ENCODE data around the gene PEX16. TPM values are rescaled to one million over a fixed set of nuclear protein-coding genes. Genes with fewer than 3 reads are reported as not detected.

PEX16 gene
- polyA plus RNA-seq, 1 experiment = 16.0 TPM

GRCh38 chr11:45929486-45930030, 11.9 kb upstream of the PEX16 start:
- CTCF ChIA-PET = interaction anchor here (1.4 kb wide), 1 partner anchor 56 kb away, joined by 3 read pairs; no protein-coding TSS in a partner anchor
- DNase-seq (ENCODE audit: low read depth, low spot score) = no peak

DNA sequence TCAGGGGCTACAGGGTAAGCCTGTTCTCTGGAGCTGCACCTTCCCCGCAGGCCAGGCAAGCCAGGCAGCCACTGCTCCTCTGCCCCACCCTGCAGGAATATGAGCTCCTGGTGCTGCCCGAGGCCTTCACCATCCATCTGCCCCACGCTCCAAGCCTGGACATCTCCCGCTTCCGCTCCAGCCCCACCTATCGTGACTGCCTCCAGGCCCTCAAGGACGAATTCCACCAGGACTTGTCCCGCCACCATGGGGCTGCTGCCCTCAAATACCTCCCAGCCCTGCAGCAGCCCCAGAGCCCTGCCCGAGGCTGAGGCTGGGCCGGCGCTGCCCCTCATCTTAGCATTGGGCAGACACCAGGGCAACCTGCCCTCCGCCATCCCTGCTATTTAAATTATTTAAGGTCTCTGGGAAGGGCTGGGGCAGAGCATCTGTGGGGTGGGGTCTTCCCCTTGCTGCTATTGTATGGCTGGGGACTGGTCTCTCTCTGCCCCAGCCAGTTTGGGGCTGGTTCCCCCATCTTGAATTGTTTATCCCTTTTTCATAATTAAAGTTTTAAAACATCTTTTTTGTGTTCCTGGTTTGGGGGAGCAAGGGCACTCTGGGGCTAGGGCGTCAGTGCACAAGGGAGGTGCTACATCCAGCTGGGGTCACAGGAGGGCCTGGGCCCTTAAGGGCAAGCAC, 11.0 kb upstream of the PEX16 start:
- no peaks in the 10 kb centered on the region; the same call in 1 of the 2 replicates for H3K9me3 ChIP-seq (ENCODE audit: control insufficient read depth, insufficient read depth, low read length)
- ChIA-PET POLR2A (no interaction called here), CTCF (interaction anchor here (2.1 kb wide), 1 partner anchor 36 kb away, joined by 6 read pairs; no protein-coding TSS in a partner anchor)
- TF ChIP-seq CTCF (IDR thresholded peaks at IDR 0.05; ENCODE audit: low read depth, low read length) = no peak
- no peak overlapping the region for H3K4me3 ChIP-seq (ENCODE audit: low read depth, low read length)
- peaks cover 24% of the 10 kb centered on the region for H3K27me3 ChIP-seq (ENCODE audit: control insufficient read depth, insufficient read depth, low read length)
- no peak overlapping the region for H3K27ac ChIP-seq (ENCODE audit: low read depth, low read length)
- DNase-seq (ENCODE audit: low read depth, low spot score) = no peak

More at GRCh38 chr11:45929486-45930030, 11.9 kb upstream of the PEX16 start:
- TF ChIP-seq CTCF (IDR thresholded peaks at IDR 0.05; ENCODE audit: low read depth, low read length) = no peak
- Histone ChIP-seq H3K4me3 (ENCODE audit: low read depth, low read length) (no peak overlapping the region), H3K9me3 (ENCODE audit: control insufficient read depth, insufficient read depth, low read length) (no peaks in the 10 kb centered on the region; the same call in 1 of the 2 replicates), H3K27ac (ENCODE audit: low read depth, low read length) (no peak overlapping the region), H3K27me3 (ENCODE audit: control insufficient read depth, insufficient read depth, low read length) (peaks cover 17% of the 10 kb centered on the region)
- POLR2A ChIA-PET = no interaction called here

DNA sequence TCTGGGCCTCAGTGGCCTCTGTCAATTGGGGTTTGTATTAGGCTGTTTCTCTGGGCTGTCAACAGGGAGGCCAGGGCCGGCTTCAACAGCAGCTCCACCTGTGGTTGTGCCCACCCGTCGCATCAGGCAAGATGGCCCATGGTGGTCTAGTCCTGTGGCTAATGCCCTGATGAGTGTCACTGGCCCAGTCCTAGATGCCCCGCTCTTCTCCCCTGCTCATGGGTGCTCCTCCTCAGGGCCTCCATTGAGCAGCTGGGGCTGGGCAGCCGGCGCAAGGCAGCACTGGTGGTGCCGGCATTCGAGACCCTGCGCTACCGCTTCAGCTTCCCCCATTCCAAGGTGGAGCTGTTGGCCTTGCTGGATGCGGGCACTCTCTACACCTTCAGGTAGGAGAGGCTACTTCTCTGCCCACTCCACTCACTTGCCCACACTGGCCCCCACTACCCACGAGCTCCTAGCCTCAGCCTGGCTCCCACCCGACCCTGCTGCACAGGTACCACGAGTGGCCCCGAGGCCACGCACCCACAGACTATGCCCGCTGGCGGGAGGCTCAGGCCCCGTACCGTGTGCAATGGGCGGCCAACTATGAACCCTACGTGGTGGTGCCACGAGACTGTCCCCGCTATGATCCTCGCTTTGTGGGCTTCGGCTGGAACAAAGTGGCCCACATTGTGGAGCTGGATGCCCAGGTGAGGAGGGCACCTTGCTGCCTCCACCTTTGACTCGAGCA, 10.2 kb upstream of the PEX16 start:
- DNase-seq (ENCODE audit: low read depth, low spot score) = no peak
- TF ChIP-seq CTCF (IDR thresholded peaks at IDR 0.05; ENCODE audit: low read depth, low read length) = no peak
- no peak overlapping the region for H3K27ac ChIP-seq (ENCODE audit: low read depth, low read length)
- H3K27me3 ChIP-seq (ENCODE audit: control insufficient read depth, insufficient read depth, low read length) = peaks cover 31% of the 10 kb centered on the region
- POLR2A ChIA-PET = no interaction called here
- no peak overlapping the region for H3K4me3 ChIP-seq (ENCODE audit: low read depth, low read length)
- H3K9me3 ChIP-seq (ENCODE audit: control insufficient read depth, insufficient read depth, low read length) = peaks cover 3% of the 10 kb centered on the region; the same call in 1 of the 2 replicates
- CTCF ChIA-PET = interaction anchor here (2.1 kb wide), 1 partner anchor 37 kb away, joined by 6 read pairs; no protein-coding TSS in a partner anchor

DNA sequence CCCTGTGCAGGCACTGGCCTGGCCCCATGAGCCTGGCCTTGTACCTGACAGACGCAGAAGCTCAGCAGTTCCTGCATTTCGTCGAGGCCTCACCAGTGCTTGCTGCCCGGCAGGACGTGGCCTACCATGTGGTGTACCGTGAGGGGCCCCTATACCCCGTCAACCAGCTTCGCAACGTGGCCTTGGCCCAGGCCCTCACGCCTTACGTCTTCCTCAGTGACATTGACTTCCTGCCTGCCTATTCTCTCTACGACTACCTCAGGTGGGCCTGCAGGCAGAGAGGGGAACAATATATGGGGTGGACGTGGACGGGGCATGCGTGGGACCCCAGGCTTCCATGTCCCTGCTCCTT, 9.6 kb upstream of the PEX16 start:
- peaks cover 3% of the 10 kb centered on the region; the same call in 1 of the 2 replicates for H3K9me3 ChIP-seq (ENCODE audit: control insufficient read depth, insufficient read depth, low read length)
- peaks cover 35% of the 10 kb centered on the region for H3K27me3 ChIP-seq (ENCODE audit: control insufficient read depth, insufficient read depth, low read length)
- DNase-seq (ENCODE audit: low read depth, low spot score) = no peak
- H3K27ac ChIP-seq (ENCODE audit: low read depth, low read length) = no peak overlapping the region
- no peak overlapping the region for H3K4me3 ChIP-seq (ENCODE audit: low read depth, low read length)
- no peak for TF ChIP-seq CTCF (IDR thresholded peaks at IDR 0.05; ENCODE audit: low read depth, low read length)
- CTCF ChIA-PET = interaction anchor here (1.0 to 2.1 kb wide), 2 partner anchors 37 to 54 kb away, joined by 3 to 6 read pairs; no protein-coding TSS in a partner anchor
- POLR2A ChIA-PET = no interaction called here
